H1 (cell line): Measurements from ENCODE around the gene RNF5. TPM values are rescaled to one million over a fixed set of nuclear protein-coding genes. Genes with fewer than 3 reads are reported as not detected.

Experiments used
- CHD7 ChIP-seq: fragments of 300-600 bp; sonication (generic); IDR thresholded peaks from 2 replicates; pipeline ENCODE4 v1.7.1; 2012; ENCODE audit warnings: low read length, moderate library complexity, mild to moderate bottlenecking, inconsistent platforms; ENCODE audit not compliant: insufficient replicate concordance
- polyA plus RNA-seq, 7 experiments: library from polyadenylated mRNA; depleted of rRNA in 3 of 7; stranded (reverse) in 5 of 7; unstranded in 2 of 7; fragments of >200 nt in 5 of 7; fragments of 200-250 nt in 2 of 7; gene quantifications; 1 replicate in 5 of 7; 2 replicates in 1 of 7; 4 replicates in 1 of 7; pipeline versions ENCODE4 v1.2.1 to v1.2.3, GENCODE V29; 2011 to 2013; ENCODE audit warnings: missing spikeins in 2 of 7, mixed read lengths in 2 of 7
- total RNA-seq: library from RNA; stranded (reverse); fragmentation: NEBNext Ultra II Directional; extraction: Animal tissue kit (Norgen Biotek cat#: 25700); gene quantifications from 2 replicates; pipeline ENCODE4 v1.2.1, GENCODE V29; 2021

RNF5 gene
- total and polyA plus RNA-seq, 2 of the 8 experiments (the other 6 are each of a cell fraction or from before 2014, with no cell fraction given): 90.0 to 158 TPM

DNA sequence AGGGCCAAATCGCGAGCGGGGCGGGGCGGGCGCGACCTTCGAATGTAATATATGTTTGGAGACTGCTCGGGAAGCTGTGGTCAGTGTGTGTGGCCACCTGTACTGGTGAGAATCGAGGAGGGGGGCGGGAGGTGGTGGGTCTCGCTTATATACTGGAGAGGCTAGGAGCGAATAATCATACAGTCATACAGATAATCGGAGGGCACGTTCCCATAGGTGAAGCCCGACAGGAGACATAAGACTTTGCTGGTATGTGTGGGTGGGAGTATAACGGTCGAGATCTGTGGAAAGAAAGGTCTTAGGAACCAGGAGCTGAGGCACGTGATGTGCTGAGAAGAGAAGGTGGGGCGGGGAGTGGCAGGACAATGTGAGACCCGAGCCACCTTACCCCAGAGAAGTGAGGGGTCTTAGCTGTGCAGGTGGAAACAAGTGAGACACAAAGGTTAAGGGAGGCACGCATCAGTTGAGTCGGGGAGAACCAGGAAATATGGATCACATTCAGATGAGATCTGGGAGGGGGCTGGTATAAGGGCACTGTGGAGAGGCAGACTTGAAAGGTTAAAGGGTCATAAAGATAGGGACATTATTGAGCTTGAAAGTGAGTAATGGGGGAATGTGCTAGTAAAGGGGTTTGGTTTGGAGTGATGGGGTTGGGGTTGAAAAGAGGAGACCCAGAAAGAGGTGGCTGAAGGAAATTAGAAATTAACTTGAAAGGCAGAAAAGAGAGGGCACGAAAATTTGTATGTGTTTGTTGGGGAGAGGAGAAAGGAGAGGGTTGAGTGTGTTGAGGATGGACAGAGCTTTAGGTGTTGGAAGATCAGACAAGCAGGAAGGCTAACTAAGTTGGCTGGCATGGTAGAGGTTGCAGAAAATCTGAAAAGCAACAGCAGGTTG, 589 bp downstream of the RNF5 start (continued):
- TF ChIP-seq CHD7: no peak
- TF ChIP-seq, all 59 proteins: peak for 3
